Activated naive CD4-positive, alpha-beta T cell treated with anti-CD3 and anti-CD28 coated beads, Interleukin-2, amount 50 U/mL, for 24 hours (primary cell): Measurements from ENCODE around the gene MYBPHL.
A peak's percentile ranks its signal among the peaks of the same experiment; 100 is the strongest.

Experiments used
- H3K27ac Mint-ChIP-seq: one replicate; pipeline ENCODE4 v1.8.0; 2021; ENCODE audit warnings: mild to moderate bottlenecking, mixed read lengths
- H3K27me3 Mint-ChIP-seq: one replicate; pipeline ENCODE4 v1.8.0; 2021; ENCODE audit warnings: mixed read lengths
- H3K36me3 Mint-ChIP-seq: one replicate; pipeline ENCODE4 v1.8.0; 2021; ENCODE audit warnings: mixed read lengths
- H3K4me1 Mint-ChIP-seq: one replicate; pipeline ENCODE4 v1.8.0; 2021; ENCODE audit warnings: mixed read lengths
- H3K4me3 Mint-ChIP-seq: one replicate; pipeline ENCODE4 v1.8.0; 2021; ENCODE audit warnings: mild to moderate bottlenecking, mixed read lengths
- H3K9me3 Mint-ChIP-seq: one replicate; pipeline ENCODE4 v1.8.0; 2021; ENCODE audit warnings: mixed read lengths

The MYBPHL gene

GRCh38 chr1:109274533-109275476 lies 32.0 kb downstream of the MYBPHL start:
- H3K4me1 Mint-ChIP-seq = peaks cover 5% of the 10 kb centered on the region

DNA sequence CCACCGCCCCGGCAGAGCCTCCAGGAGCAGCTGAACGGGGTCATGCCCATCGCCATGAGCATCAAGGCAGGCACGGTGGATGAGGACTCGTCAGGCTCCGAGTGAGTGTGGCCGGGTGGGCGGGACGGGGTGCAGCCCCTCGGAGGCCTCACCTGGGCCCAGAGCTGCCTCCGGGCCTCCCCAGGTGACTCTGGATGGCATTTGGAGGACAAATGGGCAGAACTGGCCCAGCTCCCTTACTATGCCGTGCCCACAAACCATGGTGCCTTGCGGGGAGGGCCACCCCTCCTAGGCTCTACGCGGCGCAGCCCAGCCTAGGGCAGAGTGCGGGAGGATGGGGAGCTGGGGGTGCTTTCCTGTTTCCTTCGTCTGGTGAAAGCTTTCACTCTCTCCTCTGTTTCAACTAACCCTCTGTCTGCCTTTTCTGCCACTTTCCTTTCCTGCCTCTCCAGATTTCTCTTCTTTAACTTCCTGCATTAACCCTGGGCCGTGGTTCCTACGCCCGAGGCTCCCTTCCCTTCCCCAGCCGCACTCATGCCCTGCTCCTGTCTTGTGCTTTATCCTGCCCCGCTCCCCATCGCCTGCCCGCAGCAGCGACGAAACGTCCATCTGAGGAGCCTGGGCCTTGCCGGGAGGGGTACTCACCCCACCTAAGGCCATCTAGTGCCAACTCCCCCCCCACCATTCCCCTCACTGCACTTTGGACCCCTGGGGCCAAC lies 33.1 kb downstream of the MYBPHL start:
- peaks cover 5% of the 10 kb centered on the region for H3K4me1 Mint-ChIP-seq
- no peak overlapping the region for H3K27ac Mint-ChIP-seq
- peaks cover 2% of the 10 kb centered on the region for H3K36me3 Mint-ChIP-seq
- H3K4me3 Mint-ChIP-seq = no peak overlapping the region
- no peaks in the 10 kb centered on the region for H3K27me3 Mint-ChIP-seq
- H3K9me3 Mint-ChIP-seq = no peaks in the 10 kb centered on the region

More at GRCh38 chr1:109274533-109275476, 32.0 kb downstream of the MYBPHL start:
- Mint-ChIP-seq H3K9me3 (no peaks in the 10 kb centered on the region), H3K36me3 (peaks cover 2% of the 10 kb centered on the region), H3K27me3 (no peaks in the 10 kb centered on the region), H3K27ac (no peak overlapping the region), H3K4me3 (no peak overlapping the region)

- Mint-ChIP-seq H3K4me3 (no peak overlapping the region), H3K9me3 (no peaks in the 10 kb centered on the region), H3K27me3 (no peaks in the 10 kb centered on the region), H3K27ac (no peak overlapping the region), H3K4me1 (peaks cover 5% of the 10 kb centered on the region), H3K36me3 (peaks cover 2% of the 10 kb centered on the region)
These were observed 33.8 kb downstream of the MYBPHL start for GRCh38 chr1:109272831-109273547.

GRCh38 chr1:109272021-109272799 lies 34.6 kb downstream of the MYBPHL start:
- Mint-ChIP-seq H3K36me3 (peaks cover 2% of the 10 kb centered on the region), H3K27ac (no peak overlapping the region), H3K4me3 (no peak overlapping the region), H3K9me3 (no peaks in the 10 kb centered on the region), H3K4me1 (peaks cover 5% of the 10 kb centered on the region), H3K27me3 (no peaks in the 10 kb centered on the region)

- Mint-ChIP-seq H3K27ac (no peak overlapping the region), H3K9me3 (no peaks in the 10 kb centered on the region), H3K36me3 (peaks cover 2% of the 10 kb centered on the region), H3K27me3 (no peaks in the 10 kb centered on the region), H3K4me3 (no peak overlapping the region), H3K4me1 (peaks cover 5% of the 10 kb centered on the region)
These were observed 35.4 kb downstream of the MYBPHL start for GRCh38 chr1:109271458-109271857.

- Mint-ChIP-seq H3K4me3 (no peak overlapping the region), H3K4me1 (peaks cover 5% of the 10 kb centered on the region)
These were observed 36.0 kb downstream of the MYBPHL start for GRCh38 chr1:109270623-109271317.

DNA sequence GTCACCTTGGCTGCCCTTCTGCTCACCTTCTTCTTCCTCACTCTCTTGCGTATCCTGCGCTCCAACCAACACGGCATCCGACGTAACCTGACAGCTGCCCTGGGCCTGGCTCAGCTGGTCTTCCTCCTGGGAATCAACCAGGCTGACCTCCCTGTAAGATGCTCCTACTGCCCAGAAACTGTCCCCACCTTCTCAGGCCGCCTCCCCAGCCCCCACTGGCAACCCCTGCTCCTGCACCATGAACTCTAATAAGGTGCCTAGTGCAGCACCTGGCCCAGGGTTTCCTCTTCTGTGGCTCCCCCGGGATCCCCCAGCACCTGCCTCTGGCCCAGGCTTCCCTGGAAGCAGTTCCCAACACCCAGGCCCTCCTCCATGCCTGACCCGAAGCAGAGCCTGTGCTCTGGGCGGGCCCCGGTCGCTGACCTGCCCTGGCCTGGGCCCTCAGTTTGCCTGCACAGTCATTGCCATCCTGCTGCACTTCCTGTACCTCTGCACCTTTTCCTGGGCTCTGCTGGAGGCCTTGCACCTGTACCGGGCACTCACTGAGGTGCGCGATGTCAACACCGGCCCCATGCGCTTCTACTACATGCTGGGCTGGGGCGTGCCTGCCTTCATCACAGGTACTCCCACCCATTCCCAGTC lies 36.7 kb downstream of the MYBPHL start:
- peaks cover 5% of the 10 kb centered on the region for H3K4me1 Mint-ChIP-seq
- no peak overlapping the region for H3K27ac Mint-ChIP-seq
- H3K9me3 Mint-ChIP-seq = no peaks in the 10 kb centered on the region
- peaks cover 2% of the 10 kb centered on the region for H3K36me3 Mint-ChIP-seq
- no peaks in the 10 kb centered on the region for H3K27me3 Mint-ChIP-seq
- no peak overlapping the region for H3K4me3 Mint-ChIP-seq

More at GRCh38 chr1:109270623-109271317, 36.0 kb downstream of the MYBPHL start:
- H3K27me3 Mint-ChIP-seq = no peaks in the 10 kb centered on the region
- peaks cover 2% of the 10 kb centered on the region for H3K36me3 Mint-ChIP-seq
- no peak overlapping the region for H3K27ac Mint-ChIP-seq
- no peaks in the 10 kb centered on the region for H3K9me3 Mint-ChIP-seq

- no peaks in the 10 kb centered on the region for H3K27me3 Mint-ChIP-seq
- H3K4me1 Mint-ChIP-seq = peaks cover 5% of the 10 kb centered on the region
- no peak overlapping the region for H3K4me3 Mint-ChIP-seq
- no peak overlapping the region for H3K27ac Mint-ChIP-seq
- no peaks in the 10 kb centered on the region for H3K9me3 Mint-ChIP-seq
- H3K36me3 Mint-ChIP-seq = peaks cover 2% of the 10 kb centered on the region
These were observed 37.4 kb downstream of the MYBPHL start for GRCh38 chr1:109269212-109269980.

DNA sequence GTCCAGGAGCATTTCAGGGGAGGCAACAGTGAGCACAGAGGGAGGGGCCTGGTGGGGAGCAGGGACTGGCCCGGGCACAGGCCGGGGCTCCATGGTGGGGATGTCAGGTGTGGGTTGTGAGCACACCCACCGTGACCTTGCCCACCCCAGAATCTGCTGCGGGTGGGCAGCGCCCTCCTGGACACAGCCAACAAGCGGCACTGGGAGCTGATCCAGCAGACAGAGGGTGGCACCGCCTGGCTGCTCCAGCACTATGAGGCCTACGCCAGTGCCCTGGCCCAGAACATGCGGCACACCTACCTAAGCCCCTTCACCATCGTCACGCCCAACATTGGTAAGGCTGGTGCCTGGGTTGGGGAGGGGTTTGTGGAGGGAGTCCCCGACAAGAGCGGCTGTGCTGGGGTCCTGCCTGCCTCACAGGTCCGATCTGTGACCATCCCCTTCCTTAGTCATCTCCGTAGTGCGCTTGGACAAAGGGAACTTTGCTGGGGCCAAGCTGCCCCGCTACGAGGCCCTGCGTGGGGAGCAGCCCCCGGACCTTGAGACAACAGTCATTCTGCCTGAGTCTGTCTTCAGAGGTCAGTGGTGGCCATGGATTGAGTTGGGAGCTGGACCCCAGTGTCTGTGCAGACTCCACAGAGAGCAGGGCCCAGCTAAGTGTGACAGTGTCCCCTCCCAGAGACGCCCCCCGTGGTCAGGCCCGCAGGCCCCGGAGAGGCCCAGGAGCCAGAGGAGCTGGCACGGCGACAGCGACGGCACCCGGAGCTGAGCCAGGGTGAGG lies 38.2 kb downstream of the MYBPHL start:
- H3K27ac Mint-ChIP-seq = peak overlapping the region; percentile 19
- peaks cover 2% of the 10 kb centered on the region for H3K36me3 Mint-ChIP-seq
- H3K9me3 Mint-ChIP-seq = no peaks in the 10 kb centered on the region
- H3K27me3 Mint-ChIP-seq = no peaks in the 10 kb centered on the region
- H3K4me1 Mint-ChIP-seq = peaks cover 1% of the 10 kb centered on the region
- H3K4me3 Mint-ChIP-seq = no peak overlapping the region

GRCh38 chr1:109267743-109268300 lies 39.0 kb downstream of the MYBPHL start:
- Mint-ChIP-seq H3K4me3 (no peak overlapping the region), H3K27ac (peak overlapping the region; percentile 19), H3K4me1 (peaks cover 4% of the 10 kb centered on the region), H3K9me3 (no peaks in the 10 kb centered on the region), H3K27me3 (no peaks in the 10 kb centered on the region), H3K36me3 (peaks cover 2% of the 10 kb centered on the region)

DNA sequence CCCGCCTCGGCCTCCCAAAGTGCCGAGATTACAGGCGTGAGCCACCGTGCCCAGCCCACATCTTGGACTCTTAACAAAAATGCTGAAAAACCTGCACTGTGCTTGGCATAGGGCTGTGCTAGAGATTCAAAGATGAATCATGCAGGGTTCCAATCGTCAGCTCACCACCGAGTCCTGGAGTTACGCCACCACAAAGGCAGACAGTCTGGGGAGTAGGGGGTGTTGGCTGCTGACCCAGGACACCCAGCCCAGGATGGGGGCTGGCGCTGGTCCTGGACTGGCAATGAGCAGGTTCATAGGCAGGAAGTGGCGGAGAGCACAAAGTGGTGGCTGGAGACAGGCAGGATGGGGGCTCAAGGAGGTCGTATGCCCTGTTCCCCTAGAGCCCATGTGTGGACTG lies 39.8 kb downstream of the MYBPHL start:
- no peak overlapping the region for H3K4me3 Mint-ChIP-seq

DNA sequence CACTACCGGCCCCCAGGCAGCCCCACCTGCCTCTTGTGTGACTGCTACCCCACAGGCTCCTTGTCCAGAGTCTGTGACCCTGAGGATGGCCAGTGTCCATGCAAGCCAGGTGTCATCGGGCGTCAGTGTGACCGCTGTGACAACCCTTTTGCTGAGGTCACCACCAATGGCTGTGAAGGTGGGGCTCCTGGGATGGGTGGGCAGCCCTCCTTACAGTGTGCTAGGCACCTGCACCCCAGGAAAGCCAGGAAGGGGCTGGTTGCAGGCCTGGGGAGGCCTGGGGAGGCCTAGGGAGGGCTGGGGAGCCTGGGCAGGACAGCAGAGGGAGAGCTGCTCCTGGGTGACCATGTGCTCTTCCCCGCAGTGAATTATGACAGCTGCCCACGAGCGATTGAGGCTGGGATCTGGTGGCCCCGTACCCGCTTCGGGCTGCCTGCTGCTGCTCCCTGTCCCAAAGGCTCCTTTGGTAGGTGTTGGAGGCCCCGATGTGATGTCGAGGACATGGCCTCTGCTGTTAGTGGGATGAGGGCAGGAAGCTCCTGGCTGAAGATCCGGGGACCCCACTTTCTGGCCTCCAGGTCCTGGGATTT lies 41.0 kb downstream of the MYBPHL start:
- H3K4me1 Mint-ChIP-seq = peaks cover 4% of the 10 kb centered on the region
- no peak overlapping the region for H3K27ac Mint-ChIP-seq
- no peaks in the 10 kb centered on the region for H3K9me3 Mint-ChIP-seq
- no peak overlapping the region for H3K4me3 Mint-ChIP-seq
- H3K36me3 Mint-ChIP-seq = peaks cover 2% of the 10 kb centered on the region
- no peaks in the 10 kb centered on the region for H3K27me3 Mint-ChIP-seq

More for the DNA sequence above, 39.8 kb downstream of the MYBPHL start:
- Mint-ChIP-seq H3K36me3 (peaks cover 2% of the 10 kb centered on the region), H3K27me3 (no peaks in the 10 kb centered on the region), H3K4me1 (peaks cover 4% of the 10 kb centered on the region), H3K27ac (no peak overlapping the region), H3K9me3 (no peaks in the 10 kb centered on the region)
